GM18499 (cell line): Measurements from ENCODE around the gene SECTM1.
"Not testable (repeated sequence)": the region's sequence is repeated elsewhere in the genome, so short reads cannot be mapped to it uniquely, and the experiment has no call there.

Experiments used
- ATAC-seq: cut with Tn5 transposase; IDR thresholded peaks from one replicate; pipeline ENCODE4 v1.9.1; 2021; ENCODE audit warnings: moderate number of reproducible peaks; ENCODE audit not compliant: insufficient read depth, unreplicated experiment

The SECTM1 gene

GRCh38 chr17:82349287-82349701 is 15.7 kb upstream of the SECTM1 start:
- no peak for ATAC-seq

GRCh38 chr17:82348866-82349265 is 15.3 kb upstream of the SECTM1 start:
- no peak for ATAC-seq

- ATAC-seq: no peak
Observed at GRCh38 chr17:82348434-82348833, 14.9 kb upstream of the SECTM1 start.

- ATAC-seq: not testable (repeated sequence)
Observed at GRCh38 chr17:82347994-82348393, 14.4 kb upstream of the SECTM1 start.

GRCh38 chr17:82346342-82347300 is 13.1 kb upstream of the SECTM1 start:
- no peak for ATAC-seq

- no peak for ATAC-seq
Observed at GRCh38 chr17:82345151-82345976, 11.8 kb upstream of the SECTM1 start.

GRCh38 chr17:82344175-82344907 is 10.8 kb upstream of the SECTM1 start:
- no peak for ATAC-seq

GRCh38 chr17:82343560-82343959 is 10.0 kb upstream of the SECTM1 start:
- no peak for ATAC-seq

GRCh38 chr17:82342361-82343079 is 9.0 kb upstream of the SECTM1 start:
- ATAC-seq: no peak

- no peak for ATAC-seq
Observed at GRCh38 chr17:82339634-82340580, 6.3 kb upstream of the SECTM1 start.

GRCh38 chr17:82338858-82339633 is 5.5 kb upstream of the SECTM1 start:
- ATAC-seq: no peak

- ATAC-seq: no peak
Observed at GRCh38 chr17:82334622-82335394, 1.2 kb upstream of the SECTM1 start.

- ATAC-seq: no peak
Observed at GRCh38 chr17:82334204-82334621, 647 bp upstream of the SECTM1 start.

GRCh38 chr17:82332669-82333278 is 792 bp downstream of the SECTM1 start:
- no peak for ATAC-seq

- no peak for ATAC-seq
Observed at GRCh38 chr17:82331345-82331939, 2.1 kb downstream of the SECTM1 start.
